A673 (cell line): ENCODE data around the gene PIRT. TPM values are rescaled to one million over a fixed set of nuclear protein-coding genes. Genes with fewer than 3 reads are reported as not detected.

Experiments
- BruUV-seq: library from RNA; stranded (reverse); fragments of 400-500 nt; replicated peaks from 2 replicates; lab custom pipeline; 2021; lab: Mats Ljungman, UMichigan
- CTCF ChIA-PET: fragments of 300-600 bp; sonication (Branson Sonifier 250); formaldehyde crosslinking; loops from one replicate; lab custom pipeline; 2022; ENCODE audit warnings: antibody characterized with exemption; lab: Charles Lee
- POLR2A ChIA-PET: fragments of 300-600 bp; sonication (Branson Sonifier 250); formaldehyde crosslinking; loops from one replicate; lab custom pipeline; 2022; ENCODE audit warnings: antibody characterized with exemption; ENCODE audit not compliant: low non-redundant PET; lab: Charles Lee
- DNase-seq: peaks from one replicate; pipeline ENCODE4 v3.0.0-alpha.2; 2015; ENCODE audit warnings: low spot score
- H3K27ac ChIP-seq: fragments of 200-600 bp; sonication (generic); 2 replicates; pipeline ENCODE4 v1.5.1; 2016; ENCODE audit warnings: mixed run types, low read depth, mild to moderate bottlenecking, mixed read lengths, antibody characterized with exemption, low read length; ENCODE audit not compliant: poor library complexity, severe bottlenecking
- H3K27me3 ChIP-seq: fragments of 200-600 bp; sonication (generic); replicated peaks from 2 replicates; pipeline ENCODE4 v1.6.1; 2017; ENCODE audit warnings: mixed run types, low read depth, mild to moderate bottlenecking, mixed read lengths, antibody characterized with exemption, low read length; ENCODE audit not compliant: insufficient read depth, poor library complexity
- H3K36me3 ChIP-seq: fragments of 200-600 bp; sonication (generic); 2 replicates; pipeline ENCODE4 v1.6.1; 2016; ENCODE audit warnings: mixed run types, mild to moderate bottlenecking, mixed read lengths, antibody characterized with exemption, low read length; ENCODE audit not compliant: insufficient read depth, poor library complexity, severe bottlenecking
- H3K4me1 ChIP-seq: fragments of 200-600 bp; sonication (generic); 2 replicates; pipeline ENCODE4 v1.6.1; 2017; ENCODE audit warnings: mixed run types, mild to moderate bottlenecking, mixed read lengths, antibody characterized with exemption, low read length; ENCODE audit not compliant: insufficient read depth, poor library complexity, severe bottlenecking
- H3K4me3 ChIP-seq: fragments of 200-600 bp; sonication (generic); 2 replicates; pipeline ENCODE4 v1.5.1; 2016; ENCODE audit warnings: low read depth, mixed run types, mild to moderate bottlenecking, mixed read lengths, low read length; ENCODE audit not compliant: poor library complexity, severe bottlenecking
- H3K9me3 ChIP-seq: fragments of 200-600 bp; sonication (generic); 2 replicates; pipeline ENCODE4 v1.6.1; 2016; ENCODE audit warnings: mixed run types, low read depth, mild to moderate bottlenecking, mixed read lengths, antibody characterized with exemption, low read length; ENCODE audit not compliant: poor library complexity, severe bottlenecking
- EZH2 ChIP-seq: fragments of 200-600 bp; sonication (generic); IDR thresholded peaks from 2 replicates; pipeline ENCODE4 v1.6.1; 2017; ENCODE audit warnings: borderline replicate concordance, low read depth, mild to moderate bottlenecking, mixed read lengths, antibody characterized with exemption, low read length; ENCODE audit not compliant: poor library complexity, severe bottlenecking
- intact Hi-C: fragments of 100-400 bp; cut with micrococcal nuclease; formaldehyde crosslinking; loops from one replicate; pipeline ENCODE4 v1.10.0; 2022; ENCODE audit not compliant: unreplicated experiment
- total RNA-seq: library from RNA; stranded (reverse); gene quantifications from 2 replicates; pipeline ENCODE4 v1.2.3, GENCODE V29; 2021
- TF ChIP-seq, protein P1 (sequence below): fragments of 300-800, 200-600 bp; sonication (generic); conservative IDR thresholded peaks from 2 replicates; pipeline ENCODE4 v1.5.1; 2017; ENCODE audit warnings: low read depth, mild to moderate bottlenecking, antibody characterized with exemption, low read length, moderate library complexity, mixed read lengths

The PIRT gene
- total RNA-seq, 1 experiment from 2014 or later: not detected

DNA sequence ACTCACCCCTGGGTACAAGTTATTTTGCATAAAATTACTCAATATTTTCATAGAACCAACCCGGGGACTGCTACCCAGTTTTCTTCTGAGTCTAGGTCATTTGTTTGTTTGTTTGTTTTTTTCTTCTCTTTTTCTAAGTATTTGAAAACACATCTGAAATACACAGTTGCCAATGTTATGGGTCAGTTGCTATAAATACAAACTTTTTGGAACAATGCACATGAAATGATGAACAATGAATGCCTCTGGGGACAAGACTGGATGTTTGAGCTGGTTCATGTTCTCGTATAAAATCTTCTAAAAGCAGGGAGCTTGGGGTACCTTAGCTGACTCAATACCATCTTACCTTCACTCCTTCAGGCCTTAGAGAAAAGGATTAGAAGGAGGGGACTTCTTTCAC, 64.5 kb downstream of the PIRT start:
- peaks cover 20% of the 10 kb centered on the region for H3K9me3 ChIP-seq
- ChIA-PET CTCF (no interaction called here), POLR2A (interaction anchor here (0.6 kb wide), 1 partner anchor 975 kb away, joined by 3 read pairs; no protein-coding TSS in a partner anchor)
- no peak overlapping the region for H3K4me3 ChIP-seq
- peaks cover 76% of the 10 kb centered on the region for H3K27me3 ChIP-seq
- intact Hi-C loops: no loop called here
- no peak for DNase-seq
- H3K36me3 ChIP-seq: no peaks in the 10 kb centered on the region
- no TSS peak for BruUV-seq
- H3K4me1 ChIP-seq: peaks cover 12% of the 10 kb centered on the region
- H3K27ac ChIP-seq: no peak overlapping the region
- TF ChIP-seq, protein P1, sequence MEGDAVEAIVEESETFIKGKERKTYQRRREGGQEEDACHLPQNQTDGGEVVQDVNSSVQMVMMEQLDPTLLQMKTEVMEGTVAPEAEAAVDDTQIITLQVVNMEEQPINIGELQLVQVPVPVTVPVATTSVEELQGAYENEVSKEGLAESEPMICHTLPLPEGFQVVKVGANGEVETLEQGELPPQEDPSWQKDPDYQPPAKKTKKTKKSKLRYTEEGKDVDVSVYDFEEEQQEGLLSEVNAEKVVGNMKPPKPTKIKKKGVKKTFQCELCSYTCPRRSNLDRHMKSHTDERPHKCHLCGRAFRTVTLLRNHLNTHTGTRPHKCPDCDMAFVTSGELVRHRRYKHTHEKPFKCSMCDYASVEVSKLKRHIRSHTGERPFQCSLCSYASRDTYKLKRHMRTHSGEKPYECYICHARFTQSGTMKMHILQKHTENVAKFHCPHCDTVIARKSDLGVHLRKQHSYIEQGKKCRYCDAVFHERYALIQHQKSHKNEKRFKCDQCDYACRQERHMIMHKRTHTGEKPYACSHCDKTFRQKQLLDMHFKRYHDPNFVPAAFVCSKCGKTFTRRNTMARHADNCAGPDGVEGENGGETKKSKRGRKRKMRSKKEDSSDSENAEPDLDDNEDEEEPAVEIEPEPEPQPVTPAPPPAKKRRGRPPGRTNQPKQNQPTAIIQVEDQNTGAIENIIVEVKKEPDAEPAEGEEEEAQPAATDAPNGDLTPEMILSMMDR: no peak
- TF ChIP-seq EZH2: no peak

Other genes starting within 250 kb of the PIRT start
- 2.1 and 3.2 TPM in 2 replicates for gene MYH3, start 180.8 kb downstream of the PIRT start, total RNA-seq
- gene SCO1, start 140.6 kb downstream of the PIRT start, total RNA-seq: 42.2 and 43.2 TPM in 2 replicates
- 8.4 and 9.2 TPM in 2 replicates for gene ADPRM, start 140.5 kb downstream of the PIRT start, total RNA-seq
- gene TMEM220, start 108.1 kb downstream of the PIRT start, total RNA-seq: 0.11 and 1.4 TPM in 2 replicates
- not detected in 2 replicates for gene TMEM238L, start 34.0 kb downstream of the PIRT start, total RNA-seq